WI38 (cell line): ENCODE measurements around the gene CUL7.
"Not testable (repeated sequence)": the region's sequence is repeated elsewhere in the genome, so short reads cannot be mapped to it uniquely, and the experiment has no call there.

ENCODE experiments used
- H3K4me3 ChIP-seq: 2 replicates; pipeline ENCODE4 v1.5.1; 2011; ENCODE audit warnings: low read depth, mild to moderate bottlenecking, control low read depth, low read length
- TF ChIP-seq, protein P1 (sequence below): IDR thresholded peaks from 2 replicates; pipeline ENCODE4 v1.5.1; 2012; ENCODE audit warnings: low read depth, mild to moderate bottlenecking, control low read depth, low read length

Gene CUL7

DNA sequence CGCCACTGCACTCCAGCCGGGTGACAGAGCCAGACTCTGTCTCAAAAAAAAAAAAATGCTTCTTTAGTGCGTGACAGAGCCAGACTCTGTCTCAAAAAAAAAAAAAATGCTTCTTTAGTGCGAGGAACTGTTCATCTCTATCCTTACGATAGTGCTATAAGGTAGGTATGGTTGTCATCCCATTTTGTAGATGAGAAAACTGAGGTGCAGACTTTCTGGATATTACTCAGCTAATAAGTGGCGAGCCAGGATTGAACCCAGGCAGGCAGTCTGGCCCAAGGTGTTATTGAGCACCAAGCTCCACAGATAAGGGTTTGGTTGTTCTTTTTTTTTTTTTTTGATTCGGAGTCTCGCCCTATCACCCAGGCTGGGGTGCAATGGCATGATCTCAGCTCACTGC is 51.8 kb downstream of the CUL7 start:
- TF ChIP-seq, protein P1, sequence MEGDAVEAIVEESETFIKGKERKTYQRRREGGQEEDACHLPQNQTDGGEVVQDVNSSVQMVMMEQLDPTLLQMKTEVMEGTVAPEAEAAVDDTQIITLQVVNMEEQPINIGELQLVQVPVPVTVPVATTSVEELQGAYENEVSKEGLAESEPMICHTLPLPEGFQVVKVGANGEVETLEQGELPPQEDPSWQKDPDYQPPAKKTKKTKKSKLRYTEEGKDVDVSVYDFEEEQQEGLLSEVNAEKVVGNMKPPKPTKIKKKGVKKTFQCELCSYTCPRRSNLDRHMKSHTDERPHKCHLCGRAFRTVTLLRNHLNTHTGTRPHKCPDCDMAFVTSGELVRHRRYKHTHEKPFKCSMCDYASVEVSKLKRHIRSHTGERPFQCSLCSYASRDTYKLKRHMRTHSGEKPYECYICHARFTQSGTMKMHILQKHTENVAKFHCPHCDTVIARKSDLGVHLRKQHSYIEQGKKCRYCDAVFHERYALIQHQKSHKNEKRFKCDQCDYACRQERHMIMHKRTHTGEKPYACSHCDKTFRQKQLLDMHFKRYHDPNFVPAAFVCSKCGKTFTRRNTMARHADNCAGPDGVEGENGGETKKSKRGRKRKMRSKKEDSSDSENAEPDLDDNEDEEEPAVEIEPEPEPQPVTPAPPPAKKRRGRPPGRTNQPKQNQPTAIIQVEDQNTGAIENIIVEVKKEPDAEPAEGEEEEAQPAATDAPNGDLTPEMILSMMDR: no peak
- H3K4me3 ChIP-seq: no peak overlapping the region

DNA sequence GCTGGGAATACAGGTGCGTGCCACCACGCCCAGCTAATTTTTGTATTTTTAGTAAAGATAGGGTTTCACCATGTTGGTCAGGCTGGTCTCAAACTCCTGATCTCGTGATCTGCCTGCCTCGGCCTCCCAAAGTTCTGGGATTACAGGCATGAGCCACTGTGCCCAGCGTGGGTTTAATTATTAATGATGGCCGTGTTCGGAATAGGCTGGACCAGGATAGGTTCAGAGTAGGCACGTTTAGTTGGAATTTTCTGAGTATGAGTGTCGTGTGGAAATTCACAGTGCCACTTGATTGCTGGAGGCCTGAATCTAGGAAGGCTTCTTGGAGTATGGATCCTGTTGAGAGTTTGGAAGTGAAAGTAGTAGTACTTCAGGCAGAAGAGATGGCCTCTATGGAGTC is 55.4 kb downstream of the CUL7 start:
- H3K4me3 ChIP-seq: not testable (repeated sequence)

DNA sequence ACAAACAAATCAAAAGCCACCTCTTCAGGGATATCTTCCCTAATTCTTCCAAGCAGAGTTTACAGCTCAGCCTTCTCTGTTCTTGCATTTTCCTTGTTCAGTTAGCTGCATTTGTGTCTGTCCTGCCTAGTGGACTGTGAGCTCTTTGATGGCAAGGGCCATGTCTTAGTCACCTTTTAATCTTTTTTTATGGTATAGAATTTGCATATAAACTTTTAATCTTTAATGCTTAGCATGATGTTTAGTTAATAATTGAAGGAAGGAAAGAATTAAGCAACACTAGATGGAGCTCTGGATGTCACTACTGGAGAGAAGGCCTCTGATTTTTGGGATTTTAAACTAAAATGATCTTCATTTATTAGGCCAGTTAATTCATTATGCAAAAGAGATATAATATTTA is 57.1 kb downstream of the CUL7 start:
- no peak overlapping the region for H3K4me3 ChIP-seq
- TF ChIP-seq, protein P1: no peak

DNA sequence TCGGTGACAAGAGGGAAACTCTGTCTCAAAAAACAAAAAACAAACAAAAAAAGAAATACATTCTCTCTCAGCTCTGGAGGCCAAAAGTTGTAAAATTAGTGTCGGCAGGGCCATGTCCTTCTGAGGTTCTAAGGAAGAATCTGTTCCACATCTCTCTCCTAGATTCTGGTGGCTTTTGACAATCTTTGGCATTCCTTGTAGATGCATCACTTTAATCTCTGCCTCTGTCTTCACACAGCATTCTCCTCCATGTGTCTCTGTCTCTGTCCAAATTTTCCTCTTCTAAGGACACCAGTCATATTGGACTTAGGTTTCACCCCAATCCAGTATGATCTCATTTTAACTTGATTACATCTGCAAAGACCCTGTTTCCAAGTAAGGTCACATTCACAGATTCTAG is 60.2 kb downstream of the CUL7 start:
- TF ChIP-seq, protein P1: no peak
- H3K4me3 ChIP-seq: no peak overlapping the region

DNA sequence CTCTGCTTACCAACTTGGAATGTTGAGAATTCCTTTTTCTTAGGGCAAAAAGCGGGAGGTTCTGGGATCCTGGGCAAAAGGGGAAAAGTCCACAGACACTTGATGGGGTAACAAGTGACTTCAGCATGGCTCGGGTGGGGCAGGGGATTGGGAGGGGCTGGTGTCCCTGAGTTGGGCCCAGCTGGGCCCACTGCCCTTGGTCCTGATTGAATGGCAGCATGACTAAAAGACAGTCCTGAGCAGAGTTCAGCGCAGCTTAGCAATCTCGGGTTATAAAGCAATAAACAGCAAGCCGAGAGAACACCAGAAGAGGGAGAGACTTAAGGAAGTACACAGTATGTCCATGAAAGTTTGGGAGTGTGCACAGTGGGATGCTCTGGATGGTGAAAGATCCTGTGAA is 63.7 kb downstream of the CUL7 start:
- TF ChIP-seq, protein P1: no peak
- H3K4me3 ChIP-seq: no peak overlapping the region

DNA sequence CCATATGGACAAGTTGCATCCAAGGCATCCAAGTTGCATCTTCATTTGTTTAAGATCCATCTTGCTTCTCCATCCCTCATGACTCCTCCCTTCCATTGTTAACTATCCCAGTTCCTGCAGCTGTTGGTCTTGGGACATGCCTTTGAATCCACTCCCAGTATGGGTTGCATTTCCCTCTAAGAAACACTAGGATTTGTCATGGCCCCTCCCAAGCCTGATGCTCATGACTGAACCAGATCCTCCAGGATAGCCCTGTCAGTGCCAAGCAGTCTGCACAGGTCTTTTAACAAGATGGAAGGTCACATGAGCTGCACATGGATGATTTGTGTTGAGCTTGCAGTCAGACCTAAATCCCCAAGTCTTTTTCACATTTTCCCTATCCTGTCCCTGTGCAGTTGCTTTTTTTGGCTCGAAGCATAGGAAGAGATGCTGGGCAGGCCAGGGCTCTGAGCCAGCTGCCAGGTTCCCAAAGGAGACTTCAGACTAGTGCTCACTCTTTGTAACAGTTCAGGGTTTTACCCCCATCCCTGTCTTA is 65.1 kb downstream of the CUL7 start:
- no peak overlapping the region for H3K4me3 ChIP-seq
- TF ChIP-seq, protein P1: no peak
